ENCODE results near the gene TUBGCP6. TPM values are rescaled to one million over a fixed set of nuclear protein-coding genes. Genes with fewer than 3 reads are reported as not detected.

TUBGCP6 gene
- total RNA-seq, 1 experiment from 2014 or later, result 31.3 TPM

GRCh38 chr22:50167689-50168489 lies 76.9 kb downstream of the TUBGCP6 start:
- TF ChIP-seq CTCF (IDR thresholded peaks at IDR 0.05) (no peak), SIN3A (IDR thresholded peaks at IDR 0.05; ENCODE audit: borderline replicate concordance, insufficient read depth, low read depth, low read length) (no peak)
- Histone ChIP-seq H3K9me3 (ENCODE audit: control insufficient read depth, insufficient read depth, low read depth, low read length) (no peaks in the 10 kb centered on the region), H3K4me1 (ENCODE audit: control insufficient read depth, insufficient read depth, low read length) (no peaks in the 10 kb centered on the region), H3K4me3 (ENCODE audit: low read depth in 2 of 2, low read length in 2 of 2) (no peak overlapping the region), H3K36me3 (ENCODE audit: control insufficient read depth, insufficient read depth, low read length) (no peaks in the 10 kb centered on the region), H3K27ac (ENCODE audit: low read length) (no peak overlapping the region), H3K27me3 (ENCODE audit: control insufficient read depth, insufficient read depth, low read length) (no peaks in the 10 kb centered on the region)
- in situ Hi-C loops (cut with HindIII; ENCODE audit: low pct_unique_long_range_greater_than_20kb, low sequenced_read_pairs), result no loop called here
- POLR2A ChIA-PET, result no interaction called here
- no TSS peak for BruUV-seq (replicated peaks)
- CTCF ChIA-PET, result no interaction called here
- DNase-seq (ENCODE audit: low read depth, low spot score) (no peak), ATAC-seq (no peak)
- intact Hi-C loops (cut with micrococcal nuclease; ENCODE audit: unreplicated experiment), result no loop called here

Other genes starting within 250 kb of the TUBGCP6 start
- 0.82 TPM for gene IL17REL, start 232.3 kb downstream of the TUBGCP6 start, total RNA-seq (2021; ENCODE audit: unreplicated experiment)
- gene TTLL8, start 186.7 kb downstream of the TUBGCP6 start, total RNA-seq (2021; ENCODE audit: unreplicated experiment), result not detected
- gene MLC1, start 159.6 kb downstream of the TUBGCP6 start, total RNA-seq (2021; ENCODE audit: unreplicated experiment), result not detected
- 0.10 TPM for gene MOV10L1, start 155.0 kb downstream of the TUBGCP6 start, total RNA-seq (2021; ENCODE audit: unreplicated experiment)
- 0.77 TPM for gene PANX2, start 74.3 kb downstream of the TUBGCP6 start, total RNA-seq (2021; ENCODE audit: unreplicated experiment)
- 55.7 TPM for gene TRABD, start 59.1 kb downstream of the TUBGCP6 start, total RNA-seq (2021; ENCODE audit: unreplicated experiment)
- 34.3 TPM for gene SELENOO, start 44.0 kb downstream of the TUBGCP6 start, total RNA-seq (2021; ENCODE audit: unreplicated experiment)
- 71.3 TPM for gene HDAC10, start 6.2 kb upstream of the TUBGCP6 start, total RNA-seq (2021; ENCODE audit: unreplicated experiment)
- 74.6 TPM for gene MAPK12, start 16.7 kb upstream of the TUBGCP6 start, total RNA-seq (2021; ENCODE audit: unreplicated experiment)
- gene MAPK11, start 25.4 kb upstream of the TUBGCP6 start, total RNA-seq (2021; ENCODE audit: unreplicated experiment), result 77.7 TPM
- gene PLXNB2, start 62.6 kb upstream of the TUBGCP6 start, total RNA-seq (2021; ENCODE audit: unreplicated experiment), result 227 TPM
- gene DENND6B, start 82.0 kb upstream of the TUBGCP6 start, total RNA-seq (2021; ENCODE audit: unreplicated experiment), result 5.8 TPM
- 52.8 TPM for gene PPP6R2, start 98.3 kb upstream of the TUBGCP6 start, total RNA-seq (2021; ENCODE audit: unreplicated experiment)
- gene SBF1, start 230.0 kb upstream of the TUBGCP6 start, total RNA-seq (2021; ENCODE audit: unreplicated experiment), result 59.2 TPM
- 3.9 TPM for gene ADM2, start 236.5 kb upstream of the TUBGCP6 start, total RNA-seq (2021; ENCODE audit: unreplicated experiment)
- gene MIOX, start 241.8 kb upstream of the TUBGCP6 start, total RNA-seq (2021; ENCODE audit: unreplicated experiment), result 0.23 TPM